ENCODE data around the gene WRAP73. TPM values are rescaled to one million over a fixed set of nuclear protein-coding genes. Genes with fewer than 3 reads are reported as not detected.
"Not testable (repeated sequence)": the region's sequence is repeated elsewhere in the genome, so short reads cannot be mapped to it uniquely, and the experiment has no call there.

The WRAP73 gene
- polyA plus RNA-seq, 1 experiment: 27.6 TPM

- ChIA-PET POLR2A (no interaction called here), CTCF (interaction anchor here (0.9 to 1.4 kb wide), 2 partner anchors 33 to 133 kb away, joined by 3 to 5 read pairs; no protein-coding TSS in a partner anchor)
- Histone ChIP-seq H3K36me3 (ENCODE audit: control insufficient read depth, insufficient read depth, low read length) (no peaks in the 10 kb centered on the region), H3K27me3 (ENCODE audit: control insufficient read depth, insufficient read depth, low read length) (no peaks in the 10 kb centered on the region; the same call in 1 of the 2 replicates), H3K4me3 (ENCODE audit: low read depth, low read length) (no peak overlapping the region)
- no peak for DNase-seq (ENCODE audit: low read depth)
- no peak for TF ChIP-seq CTCF (IDR thresholded peaks at IDR 0.05; ENCODE audit: insufficient read depth, low read depth, low read length)
These were observed 63.8 kb downstream of the WRAP73 start for GRCh38 chr1:3585940-3586568.

- DNase-seq (ENCODE audit: low read depth); POLR2A ChIA-PET; H3K4me3 ChIP-seq (ENCODE audit: low read depth, low read length); H3K27me3 ChIP-seq (ENCODE audit: control insufficient read depth, insufficient read depth, low read length); H3K36me3 ChIP-seq (ENCODE audit: control insufficient read depth, insufficient read depth, low read length): not testable (repeated sequence)
- CTCF ChIA-PET: interaction anchor here (0.6 kb wide), 1 partner anchor 33 kb away, joined by 3 read pairs; no protein-coding TSS in a partner anchor
These were observed 64.5 kb downstream of the WRAP73 start for GRCh38 chr1:3585353-3585868.

- CTCF ChIA-PET: interaction anchor here (0.6 kb wide), 1 partner anchor 34 kb away, joined by 3 read pairs; no protein-coding TSS in a partner anchor
These were observed 65.0 kb downstream of the WRAP73 start for GRCh38 chr1:3584915-3585314.

GRCh38 chr1:3583751-3584150 is 66.2 kb downstream of the WRAP73 start:
- H3K4me3 ChIP-seq (ENCODE audit: low read depth, low read length); H3K36me3 ChIP-seq (ENCODE audit: control insufficient read depth, insufficient read depth, low read length); H3K27me3 ChIP-seq (ENCODE audit: control insufficient read depth, insufficient read depth, low read length); POLR2A ChIA-PET; DNase-seq (ENCODE audit: low read depth): not testable (repeated sequence)
- CTCF ChIA-PET: interaction anchor here (1.0 kb wide), 1 partner anchor 35 kb away, joined by 3 read pairs; no protein-coding TSS in a partner anchor

More at GRCh38 chr1:3584915-3585314, 65.0 kb downstream of the WRAP73 start:
- POLR2A ChIA-PET: no interaction called here
- no peak overlapping the region for H3K4me3 ChIP-seq (ENCODE audit: low read depth, low read length)
- no peak for TF ChIP-seq CTCF (IDR thresholded peaks at IDR 0.05; ENCODE audit: insufficient read depth, low read depth, low read length)
- DNase-seq (ENCODE audit: low read depth): no peak
- no peaks in the 10 kb centered on the region for H3K36me3 ChIP-seq (ENCODE audit: control insufficient read depth, insufficient read depth, low read length)
- H3K27me3 ChIP-seq (ENCODE audit: control insufficient read depth, insufficient read depth, low read length): no peaks in the 10 kb centered on the region; the same call in 1 of the 2 replicates

GRCh38 chr1:3581296-3582036 is 68.4 kb downstream of the WRAP73 start:
- ChIA-PET POLR2A (no interaction called here), CTCF (interaction anchor here (1.4 kb wide), 1 partner anchor 37 kb away, joined by 3 read pairs; no protein-coding TSS in a partner anchor)
- no peaks in the 10 kb centered on the region for H3K36me3 ChIP-seq (ENCODE audit: control insufficient read depth, insufficient read depth, low read length)
- no peak for DNase-seq (ENCODE audit: low read depth)
- TF ChIP-seq CTCF (IDR thresholded peaks at IDR 0.05; ENCODE audit: insufficient read depth, low read depth, low read length): no peak
- no peaks in the 10 kb centered on the region; the same call in none of the 2 replicates for H3K27me3 ChIP-seq (ENCODE audit: control insufficient read depth, insufficient read depth, low read length)
- H3K4me3 ChIP-seq (ENCODE audit: low read depth, low read length): no peak overlapping the region

Other genes starting within 250 kb of the WRAP73 start
- gene ARHGEF16, start 195.4 kb downstream of the WRAP73 start, polyA plus RNA-seq (2011; rRNA removed): 0.04 TPM in 2 replicates
- gene MEGF6, start 38.6 kb downstream of the WRAP73 start, polyA plus RNA-seq (2011; rRNA removed): 31.8 and 77.4 TPM in 2 replicates
- 45.8 and 52.1 TPM in 2 replicates for gene TPRG1L, start 25.1 kb downstream of the WRAP73 start, polyA plus RNA-seq (2011; rRNA removed)
- gene TP73, start 2.4 kb upstream of the WRAP73 start, polyA plus RNA-seq (2011; rRNA removed): not detected in 2 replicates
- not detected in 2 replicates for gene CCDC27, start 102.3 kb upstream of the WRAP73 start, polyA plus RNA-seq (2011; rRNA removed)
- gene SMIM1, start 122.6 kb upstream of the WRAP73 start, polyA plus RNA-seq (2011; rRNA removed): 1.0 TPM in 2 replicates
- 17.7 and 22.8 TPM in 2 replicates for gene LRRC47, start 146.4 kb upstream of the WRAP73 start, polyA plus RNA-seq (2011; rRNA removed)
- 19.5 and 26.0 TPM in 2 replicates for gene CEP104, start 207.1 kb upstream of the WRAP73 start, polyA plus RNA-seq (2011; rRNA removed)
- gene DFFB, start 207.4 kb upstream of the WRAP73 start, polyA plus RNA-seq (2011; rRNA removed): 5.0 and 6.1 TPM in 2 replicates